Measurements from ENCODE around the gene INPP4A.

- TF ChIP-seq CTCF (IDR thresholded peaks at IDR 0.05) (no peak), BCL3 (IDR thresholded peaks at IDR 0.05) (no peak), REST (IDR thresholded peaks at IDR 0.05) (no peak), MAX (IDR thresholded peaks at IDR 0.05) (no peak), JUN (IDR thresholded peaks at IDR 0.05) (no peak), EP300 (IDR thresholded peaks at IDR 0.05) (no peak), CHD4 (IDR thresholded peaks at IDR 0.05; ENCODE audit: borderline replicate concordance) (no peak), POLR2A (IDR thresholded peaks at IDR 0.05; ENCODE audit: low read length) (no peak), FOSB (CRISPR knock-in tag; IDR thresholded peaks at IDR 0.05) (no peak), RAD21 (conservative IDR thresholded peaks at IDR 0.05 in 1 of 2, IDR thresholded peaks at IDR 0.05 in 1 of 2) (no peak), ATOH8 (CRISPR knock-in tag; IDR thresholded peaks at IDR 0.05; ENCODE audit: low read depth) (no peak), RFX5 (IDR thresholded peaks at IDR 0.05) (no peak)
Observed at GRCh38 chr2:98507891-98508708, 63.4 kb downstream of the INPP4A start.
